ENCODE results near the gene TBX6. TPM values are rescaled to one million over a fixed set of nuclear protein-coding genes. Genes with fewer than 3 reads are reported as not detected.
"Not testable (repeated sequence)": the region's sequence is repeated elsewhere in the genome, so short reads cannot be mapped to it uniquely, and the experiment has no call there.

TBX6 gene
- total and polyA plus RNA-seq, 2 of the 4 experiments (the other 2 are of a cell fraction): 0.10 TPM; not detected in 1

DNA sequence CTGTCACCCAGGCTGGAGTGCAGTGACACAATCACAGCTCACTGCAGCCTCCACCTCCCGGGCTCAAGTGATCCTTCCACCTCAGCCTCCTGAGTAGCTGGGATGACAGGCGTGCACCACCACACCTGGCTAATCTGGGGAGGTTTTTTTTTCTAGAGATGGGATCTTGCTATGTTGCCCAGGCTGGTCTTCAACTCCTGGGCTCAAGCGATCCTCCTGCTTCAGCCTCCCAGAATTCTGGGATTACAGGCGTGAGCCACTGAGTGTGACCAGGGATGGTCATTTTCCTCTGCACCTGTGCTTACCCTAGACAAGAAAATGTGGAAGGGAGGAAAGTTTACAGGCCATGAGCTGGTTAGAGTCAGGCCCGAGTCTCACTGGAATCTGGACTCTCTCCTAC lies 51.0 kb downstream of the TBX6 start:
- ATAC-seq (ENCODE audit: low read depth); DNase-seq; H3K9me1 ChIP-seq (ENCODE audit: insufficient read depth, low read length); H4K91ac ChIP-seq (ENCODE audit: insufficient read depth, low read depth, low read length); H2AK9ac ChIP-seq (replicated peaks; ENCODE audit: low read depth, low read length, poor library complexity); H3K4ac ChIP-seq (ENCODE audit: low read depth, low read length); H3K56ac ChIP-seq (ENCODE audit: extremely low read depth, insufficient read depth, low read length); BruUV-seq (replicated peaks); H4K20me1 ChIP-seq (ENCODE audit: insufficient read depth, low read length); H3K27ac ChIP-seq (ENCODE audit: insufficient read depth, low read length); H2BK15ac ChIP-seq (ENCODE audit: low read depth, low read length); H3K9me3 ChIP-seq (ENCODE audit: control insufficient read depth, insufficient read depth, low read length); H2BK5ac ChIP-seq (ENCODE audit: low read depth, low read length, poor library complexity, severe bottlenecking); H3K4me2 ChIP-seq (ENCODE audit: low read depth, low read length); dilution Hi-C loops (cut with HindIII; ENCODE audit: low sequenced_read_pairs, unreplicated experiment); H3K14ac ChIP-seq (replicated peaks; ENCODE audit: low read depth, low read length); POLR2A ChIA-PET (ENCODE audit: unreplicated experiment); H3K4me3 ChIP-seq (ENCODE audit: insufficient read depth, low read depth, low read length); H3K79me1 ChIP-seq (ENCODE audit: low read depth in 1 of 2, low read length in 2 of 2); H3K23ac ChIP-seq (ENCODE audit: low read depth, low read length); H4K8ac ChIP-seq (ENCODE audit: low read depth in 2 of 2, low read length in 2 of 2); H3K9ac ChIP-seq (ENCODE audit: low read depth, low read length); H2BK120ac ChIP-seq (ENCODE audit: low read depth, low read length); in situ Hi-C loops (cut with MboI; ENCODE audit: low sequenced_read_pairs); intact Hi-C loops (cut with micrococcal nuclease); H3K36me3 ChIP-seq (ENCODE audit: control insufficient read depth, insufficient read depth, low read length); H3K4me1 ChIP-seq (ENCODE audit: control insufficient read depth, insufficient read depth, low read length); H2AFZ ChIP-seq (replicated peaks; ENCODE audit: low read length, poor library complexity); H3K18ac ChIP-seq (ENCODE audit: low read depth, low read length); H2AK5ac ChIP-seq (ENCODE audit: low read depth, low read length); H2BK20ac ChIP-seq (ENCODE audit: low read depth, low read length); H3K27me3 ChIP-seq (ENCODE audit: control insufficient read depth, insufficient read depth, low read length); H4K5ac ChIP-seq (ENCODE audit: low read depth, low read length): not testable (repeated sequence)
- whole genome bisulfite sequencing, 2 experiments (ENCODE audit: extremely low coverage in 2 of 2, insufficient read length in 1 of 2): no CpG with 5 or more reads among the region's 5 CpGs
- CTCF ChIA-PET: interaction anchor here (1.4 kb wide), 1 partner anchor 9 kb away, joined by 6 read pairs; no protein-coding TSS in a partner anchor
